DMS153 treated with DMSO at 0.1 percent for 48 hours (cell line): ENCODE data around the gene CD151.

ENCODE experiments used
- DNase-seq: peaks from one replicate; lab custom pipeline; 2025; ENCODE audit not compliant: unreplicated experiment; lab: John Stamatoyannopoulos, UW

CD151 gene

DNA sequence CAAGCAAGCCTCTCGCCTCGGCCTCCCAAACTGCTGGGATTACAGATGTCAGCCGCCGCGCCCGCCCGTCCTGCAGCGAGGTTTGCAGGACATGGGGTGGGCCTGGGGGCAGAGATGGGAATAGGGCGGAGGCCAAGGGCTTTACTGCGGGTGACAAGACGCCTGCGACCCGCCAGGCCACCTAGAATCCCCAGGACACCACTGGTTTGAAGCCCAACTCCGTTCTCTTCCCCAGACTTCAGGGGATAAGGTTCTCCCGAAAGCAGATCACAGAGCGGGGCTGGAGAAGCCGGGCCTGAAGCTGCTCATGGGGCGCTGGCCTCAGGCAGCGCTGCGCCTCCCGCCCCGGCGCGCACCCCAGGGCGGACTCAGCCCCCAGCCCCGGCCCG is 9.2 kb downstream of the CD151 start:
- no peak for DNase-seq

DNA sequence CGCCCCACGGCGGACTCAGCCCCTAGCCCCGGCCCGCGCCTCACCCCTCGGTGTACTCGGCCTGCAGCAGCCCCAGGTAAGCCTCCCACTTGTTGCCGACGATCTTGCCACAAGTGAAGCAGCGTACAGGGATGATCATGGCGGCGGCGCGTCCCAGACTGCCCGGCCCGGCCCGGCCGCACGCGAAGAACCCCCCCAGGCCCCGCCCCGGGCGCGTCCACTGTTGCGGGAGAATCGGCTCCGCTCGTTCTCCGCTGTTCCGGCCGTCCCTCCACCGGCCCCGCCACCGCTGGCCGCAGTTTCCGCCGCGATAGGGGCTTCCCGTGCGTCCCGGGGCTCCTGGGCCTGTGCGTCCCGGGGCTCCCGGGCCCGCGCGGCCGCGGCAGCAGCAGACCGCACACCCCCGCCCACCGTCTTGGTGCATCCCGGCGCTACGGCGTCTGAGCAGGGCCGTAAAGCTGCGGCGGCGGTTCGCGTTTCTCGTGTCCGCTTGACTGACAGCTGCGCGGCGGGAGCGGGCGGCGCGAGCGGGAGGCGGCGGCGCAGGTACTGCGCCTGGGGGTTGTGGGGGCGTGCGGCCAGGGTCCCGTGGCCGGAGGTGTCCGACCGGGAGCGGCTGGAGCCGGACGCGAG is 9.7 kb downstream of the CD151 start, which contains the start of the genes POLR2L and TSPAN4:
POLR2L (minus strand) TSS at position 160 of the 633 bp plus-strand sequence; CDS start at position 139, 21 bp downstream.
TSPAN4 (plus strand) TSS at position 483 of the 633 bp plus-strand sequence. CDS start 7,453 bp downstream, outside the sequence.
- peak; percentile 46 for DNase-seq

- no peak for DNase-seq
Measured at GRCh38 chr11:843086-843734, 10.5 kb downstream of the CD151 start.

GRCh38 chr11:843818-844692 is 11.3 kb downstream of the CD151 start:
- no peak for DNase-seq

DNA sequence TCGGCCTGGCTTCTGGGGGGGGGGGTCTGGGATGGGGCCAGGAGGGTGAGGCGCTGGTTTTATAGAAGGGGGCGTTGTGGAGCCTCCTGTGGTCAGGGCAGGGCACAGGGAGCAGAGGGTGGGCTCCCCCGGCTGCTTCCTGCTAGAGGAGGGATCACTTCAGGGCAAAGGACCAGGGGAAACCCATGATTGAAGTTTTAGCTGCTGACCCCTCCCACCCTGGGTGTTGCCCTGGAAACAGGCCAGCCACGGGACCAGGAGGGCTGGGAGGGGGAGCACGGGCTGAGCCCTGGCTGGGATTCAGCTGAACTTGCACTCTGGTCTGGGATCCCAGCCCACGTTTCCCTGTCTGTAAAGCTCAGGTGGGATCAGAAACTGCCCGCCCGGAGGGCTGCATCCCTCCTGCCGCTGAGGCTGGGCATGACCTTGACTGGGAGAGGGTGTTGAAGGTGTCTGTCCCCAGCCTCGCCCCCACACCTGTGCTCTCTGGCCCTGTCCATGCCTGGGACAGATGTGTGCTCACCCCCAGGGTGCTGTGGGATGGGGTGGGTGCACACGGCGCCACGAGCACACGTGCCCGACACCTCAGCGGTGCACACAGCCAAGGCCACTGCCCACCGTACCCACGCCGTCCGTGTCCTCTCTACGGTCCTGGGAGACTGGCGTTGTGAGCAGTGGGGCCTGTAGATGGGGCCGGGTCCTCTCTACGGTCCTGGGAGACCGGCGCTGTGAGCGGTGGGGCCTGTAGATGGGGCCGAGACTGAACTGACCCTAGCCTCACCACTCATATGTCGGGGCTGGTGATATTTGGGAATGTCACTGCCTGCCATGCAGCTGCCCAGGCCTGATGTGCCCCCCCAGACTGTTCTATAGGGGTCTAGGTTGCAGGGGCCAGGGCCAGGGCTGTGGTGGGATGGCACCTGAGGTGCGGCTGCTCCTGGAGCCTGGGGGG is 12.2 kb downstream of the CD151 start:
- no peak for DNase-seq

DNA sequence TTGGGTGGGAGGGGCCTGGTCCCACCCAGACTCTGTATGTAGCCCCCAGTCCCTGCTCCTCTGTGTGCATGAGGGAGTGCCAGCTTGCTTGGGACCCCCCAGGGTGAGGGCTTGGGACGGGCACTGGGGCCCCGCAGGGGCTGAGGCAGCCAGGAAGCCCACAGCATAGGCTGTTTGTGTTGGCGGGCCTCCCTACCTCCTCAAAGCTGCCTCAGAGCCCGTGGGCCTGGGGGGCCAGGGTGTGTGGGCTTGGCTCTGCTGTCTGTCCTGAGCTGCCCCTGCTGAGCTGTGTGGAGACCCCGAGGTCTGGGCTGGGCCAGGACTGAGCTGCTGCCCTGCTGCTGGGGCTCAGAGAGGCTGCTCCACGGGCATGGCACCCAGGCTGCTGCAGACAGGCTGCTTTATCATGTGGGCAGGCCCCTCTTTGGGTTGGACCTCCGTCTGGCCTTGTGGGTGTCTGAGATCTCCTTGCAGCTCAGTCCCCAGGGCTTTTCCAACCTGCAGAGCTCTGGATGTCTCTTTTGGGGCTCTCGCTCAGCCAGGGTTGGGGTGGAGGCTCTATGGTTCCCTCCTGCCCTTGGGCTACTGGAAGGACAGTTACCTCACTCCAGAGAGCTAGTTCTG is 13.2 kb downstream of the CD151 start:
- DNase-seq, result no peak

- no peak for DNase-seq
Measured at GRCh38 chr11:846496-847098, 13.8 kb downstream of the CD151 start.

- DNase-seq, result no peak
Measured at GRCh38 chr11:847876-848275, 15.1 kb downstream of the CD151 start.

- no peak for DNase-seq
Measured at GRCh38 chr11:848380-848931, 15.7 kb downstream of the CD151 start.

- no peak for DNase-seq
Measured at GRCh38 chr11:849104-849824, 16.5 kb downstream of the CD151 start.

DNA sequence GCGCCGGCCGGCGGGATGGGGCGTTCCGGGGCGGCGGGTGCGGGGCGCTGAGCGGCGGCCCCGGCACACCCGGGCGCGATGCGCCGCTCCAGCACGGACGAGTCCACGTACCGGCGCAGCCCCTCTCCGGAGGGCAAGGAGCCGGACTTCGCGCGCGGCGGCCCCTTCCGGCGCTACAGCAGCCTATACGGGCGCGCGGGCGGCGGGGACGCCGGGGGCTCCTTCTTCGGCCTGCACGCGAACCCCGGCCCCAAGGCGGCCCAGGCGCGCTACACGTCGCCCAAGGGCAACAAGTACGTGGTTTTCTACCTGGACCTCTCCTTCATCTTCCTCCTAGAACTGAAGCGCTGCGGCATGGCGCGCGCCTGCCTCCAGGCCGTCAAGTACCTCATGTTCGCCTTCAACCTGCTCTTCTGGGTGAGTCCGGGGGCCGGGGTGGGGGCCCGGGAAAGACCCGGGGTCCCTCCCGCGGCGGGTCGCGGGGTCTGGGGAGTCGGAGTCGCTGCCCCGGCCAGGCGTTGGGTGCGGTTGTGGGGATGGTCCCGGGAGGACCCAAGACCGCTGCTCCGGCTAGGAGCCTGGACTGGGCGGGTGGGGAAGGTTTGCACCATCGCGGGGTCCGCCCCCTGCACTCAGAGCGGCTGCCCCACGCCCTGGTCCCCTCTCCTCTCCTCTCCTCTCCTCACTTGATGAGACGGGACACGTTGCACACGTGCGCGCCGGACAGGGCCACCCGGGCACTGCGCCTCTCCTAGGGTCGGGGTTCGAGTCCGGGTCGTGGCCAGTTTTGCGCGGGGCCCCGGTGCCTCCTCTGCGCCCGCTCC is 17.4 kb downstream of the CD151 start:
- no peak for DNase-seq

GRCh38 chr11:850775-851763 is 18.3 kb downstream of the CD151 start:
- DNase-seq, result no peak

- DNase-seq, result no peak
Measured at GRCh38 chr11:852762-853161, 20.0 kb downstream of the CD151 start.

GRCh38 chr11:853682-854448 is 21.1 kb downstream of the CD151 start:
- DNase-seq, result no peak

DNA sequence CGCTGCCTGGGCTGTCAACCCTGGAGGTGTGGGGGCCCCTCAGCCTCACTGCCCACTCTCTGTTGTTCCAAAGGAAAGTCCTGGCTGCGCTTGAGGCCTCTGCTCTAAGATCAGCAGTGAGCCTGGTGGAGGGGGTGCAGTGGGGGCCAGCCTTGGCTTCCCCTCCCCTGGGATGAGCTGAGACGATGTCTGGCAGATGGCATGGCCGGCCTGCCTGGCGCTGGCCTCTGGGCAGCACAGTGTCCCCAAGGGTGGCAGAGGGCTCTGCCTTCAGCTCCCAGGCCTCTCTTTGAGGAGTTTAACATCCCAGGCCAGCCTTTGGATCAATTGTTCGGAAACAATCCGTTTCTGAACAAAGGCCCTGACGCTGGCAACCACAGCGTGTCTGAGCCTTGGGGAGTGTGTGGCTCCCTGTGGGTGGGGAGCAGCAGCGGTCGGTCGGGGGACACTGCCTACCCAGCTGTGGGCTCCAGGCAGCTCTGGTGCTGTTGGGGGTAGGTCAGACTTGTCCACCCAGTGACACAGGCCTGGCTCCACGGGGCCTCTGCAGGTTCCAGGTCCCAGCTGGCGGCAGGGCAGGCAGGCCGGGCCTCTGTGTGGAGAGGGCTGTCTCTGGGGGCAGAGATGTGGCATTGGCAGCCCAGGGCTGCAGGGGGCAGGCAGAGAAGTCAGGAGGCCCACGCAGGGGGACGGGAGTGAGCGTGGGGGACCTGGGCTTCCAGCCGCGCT is 22.0 kb downstream of the CD151 start:
- DNase-seq, result no peak
